ENCODE measurements around the gene MAGI2.

Gene MAGI2

DNA sequence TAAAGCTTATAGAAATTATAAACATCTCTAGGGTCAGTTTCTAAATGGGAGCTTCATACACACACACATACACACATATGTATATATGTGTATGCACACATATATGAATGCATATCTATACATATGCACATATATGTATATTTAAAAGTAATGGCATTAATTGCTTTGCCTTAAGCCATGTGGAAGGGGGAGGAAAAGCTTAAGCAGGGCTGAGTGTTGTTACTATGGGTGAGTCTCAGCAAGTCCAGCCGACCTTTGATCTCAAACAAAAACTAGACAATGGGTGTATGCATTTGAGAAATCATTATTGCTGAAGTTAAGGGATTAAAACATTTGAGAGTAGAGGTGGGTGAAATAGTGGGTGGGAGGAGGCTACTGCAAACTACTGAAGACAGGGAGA is 546.7 kb downstream of the MAGI2 start:
- no peak overlapping the region for H3K4me2 ChIP-seq (ENCODE audit: insufficient read depth, low read length)
- no peak overlapping the region for H3K9ac ChIP-seq (ENCODE audit: low read depth, low read length)
- H4K20me1 ChIP-seq (ENCODE audit: insufficient read depth, low read length): no peaks in the 10 kb centered on the region
- ATAC-seq (ENCODE audit: insufficient read depth, low read depth) (no peak), DNase-seq (no peak)
- no peaks in the 10 kb centered on the region for H3K4me1 ChIP-seq (ENCODE audit: insufficient read depth, low read length)
- H3K9me3 ChIP-seq (ENCODE audit: insufficient read depth, low read length, severe bottlenecking): no peaks in the 10 kb centered on the region
- no peak overlapping the region for H3K4me3 ChIP-seq (ENCODE audit: low read depth in 1 of 2, low read length in 2 of 2)
- no peak overlapping the region for H3K27ac ChIP-seq (ENCODE audit: low read length)
- no peaks in the 10 kb centered on the region for H3K27me3 ChIP-seq (ENCODE audit: insufficient read depth, low read length, poor library complexity)
- no peak for TF ChIP-seq CTCF (IDR thresholded peaks at IDR 0.05; ENCODE audit: borderline replicate concordance, extremely low read depth, low read length, poor library complexity, severe bottlenecking)
- no peak for TF ChIP-seq EZH2 (IDR thresholded peaks at IDR 0.05; ENCODE audit: borderline replicate concordance, low read depth, low read length, severe bottlenecking)
- no peaks in the 10 kb centered on the region for H3K36me3 ChIP-seq (ENCODE audit: insufficient read depth, low read length)
- no peak overlapping the region for H2AFZ ChIP-seq (ENCODE audit: low read depth, low read length)
- H3K79me2 ChIP-seq (ENCODE audit: insufficient read depth, low read length): no peaks in the 10 kb centered on the region

DNA sequence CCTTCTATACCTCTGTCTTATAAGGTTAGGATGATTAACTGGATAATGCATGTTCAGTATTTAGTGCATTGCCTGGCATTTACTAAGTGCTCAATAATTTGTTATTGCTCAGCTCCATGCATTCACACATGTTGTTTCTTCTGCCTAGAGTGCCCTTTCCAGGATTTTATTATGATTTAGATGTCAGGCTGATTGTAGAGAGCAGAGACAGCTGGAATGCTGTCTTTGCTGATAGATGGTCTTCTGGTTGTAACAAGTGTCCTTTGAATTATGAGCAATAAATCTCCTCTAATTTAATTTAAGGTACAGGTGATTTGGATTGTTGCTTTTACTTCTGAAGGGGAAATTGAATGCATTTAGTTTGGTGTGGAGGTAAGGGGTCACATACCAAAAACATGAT is 548.0 kb downstream of the MAGI2 start:
- ATAC-seq (ENCODE audit: insufficient read depth, low read depth): no peak
- no peaks in the 10 kb centered on the region for H3K36me3 ChIP-seq (ENCODE audit: insufficient read depth, low read length)
- H3K79me2 ChIP-seq (ENCODE audit: insufficient read depth, low read length): no peaks in the 10 kb centered on the region
- H4K20me1 ChIP-seq (ENCODE audit: insufficient read depth, low read length): no peaks in the 10 kb centered on the region
- H3K27me3 ChIP-seq (ENCODE audit: insufficient read depth, low read length, poor library complexity): no peaks in the 10 kb centered on the region
- no peaks in the 10 kb centered on the region for H3K9me3 ChIP-seq (ENCODE audit: insufficient read depth, low read length, severe bottlenecking)
- no peak overlapping the region for H3K27ac ChIP-seq (ENCODE audit: low read length)
- DNase-seq: no peak
- no peak overlapping the region for H3K4me2 ChIP-seq (ENCODE audit: insufficient read depth, low read length)
- no peak overlapping the region for H3K9ac ChIP-seq (ENCODE audit: low read depth, low read length)
- no peak for TF ChIP-seq CTCF (IDR thresholded peaks at IDR 0.05; ENCODE audit: borderline replicate concordance, extremely low read depth, low read length, poor library complexity, severe bottlenecking)
- no peak overlapping the region for H2AFZ ChIP-seq (ENCODE audit: low read depth, low read length)
- H3K4me3 ChIP-seq (ENCODE audit: low read depth in 1 of 2, low read length in 2 of 2): no peak overlapping the region
- no peaks in the 10 kb centered on the region for H3K4me1 ChIP-seq (ENCODE audit: insufficient read depth, low read length)

DNA sequence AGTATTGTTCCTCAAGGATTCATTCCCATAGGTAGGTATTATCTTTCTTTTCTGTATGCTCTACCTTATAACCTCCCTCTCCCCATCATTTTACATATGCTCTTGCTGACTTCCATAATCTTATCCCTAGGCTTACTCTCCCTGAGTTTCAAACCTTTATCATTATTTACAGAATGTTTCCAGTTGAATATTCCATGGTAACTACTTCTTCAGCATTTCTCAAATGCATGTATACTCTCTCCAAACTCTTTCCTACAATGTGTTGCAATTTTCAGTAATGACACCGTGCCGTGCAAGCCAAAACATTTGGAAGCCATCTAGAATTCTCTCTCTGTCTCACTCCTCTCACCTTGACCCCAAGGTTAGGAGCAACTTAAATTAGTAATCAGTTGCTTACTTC is 548.5 kb downstream of the MAGI2 start:
- H3K4me1 ChIP-seq (ENCODE audit: insufficient read depth, low read length): no peaks in the 10 kb centered on the region
- H4K20me1 ChIP-seq (ENCODE audit: insufficient read depth, low read length): no peaks in the 10 kb centered on the region
- H3K4me3 ChIP-seq (ENCODE audit: low read depth in 1 of 2, low read length in 2 of 2): no peak overlapping the region
- H3K79me2 ChIP-seq (ENCODE audit: insufficient read depth, low read length): no peaks in the 10 kb centered on the region
- no peaks in the 10 kb centered on the region for H3K36me3 ChIP-seq (ENCODE audit: insufficient read depth, low read length)
- no peak overlapping the region for H3K27ac ChIP-seq (ENCODE audit: low read length)
- TF ChIP-seq EZH2 (IDR thresholded peaks at IDR 0.05; ENCODE audit: borderline replicate concordance, low read depth, low read length, severe bottlenecking) (no peak), CTCF (IDR thresholded peaks at IDR 0.05; ENCODE audit: borderline replicate concordance, extremely low read depth, low read length, poor library complexity, severe bottlenecking) (no peak)
- no peak overlapping the region for H3K4me2 ChIP-seq (ENCODE audit: insufficient read depth, low read length)
- no peak for ATAC-seq (ENCODE audit: insufficient read depth, low read depth)
- no peaks in the 10 kb centered on the region for H3K9me3 ChIP-seq (ENCODE audit: insufficient read depth, low read length, severe bottlenecking)
- H2AFZ ChIP-seq (ENCODE audit: low read depth, low read length): no peak overlapping the region
- no peak for DNase-seq
- no peak overlapping the region for H3K9ac ChIP-seq (ENCODE audit: low read depth, low read length)
- no peaks in the 10 kb centered on the region for H3K27me3 ChIP-seq (ENCODE audit: insufficient read depth, low read length, poor library complexity)

- TF ChIP-seq CTCF (IDR thresholded peaks at IDR 0.05; ENCODE audit: borderline replicate concordance, extremely low read depth, low read length, poor library complexity, severe bottlenecking) (no peak), EZH2 (IDR thresholded peaks at IDR 0.05; ENCODE audit: borderline replicate concordance, low read depth, low read length, severe bottlenecking) (no peak)
- Histone ChIP-seq H3K4me3 (ENCODE audit: low read depth in 1 of 2, low read length in 2 of 2) (no peak overlapping the region), H3K4me2 (ENCODE audit: insufficient read depth, low read length) (no peak overlapping the region), H3K79me2 (ENCODE audit: insufficient read depth, low read length) (no peaks in the 10 kb centered on the region), H3K36me3 (ENCODE audit: insufficient read depth, low read length) (no peaks in the 10 kb centered on the region), H3K9ac (ENCODE audit: low read depth, low read length) (no peak overlapping the region), H2AFZ (ENCODE audit: low read depth, low read length) (no peak overlapping the region), H3K27me3 (ENCODE audit: insufficient read depth, low read length, poor library complexity) (no peaks in the 10 kb centered on the region), H3K27ac (ENCODE audit: low read length) (no peak overlapping the region), H4K20me1 (ENCODE audit: insufficient read depth, low read length) (no peaks in the 10 kb centered on the region), H3K4me1 (ENCODE audit: insufficient read depth, low read length) (no peaks in the 10 kb centered on the region), H3K9me3 (ENCODE audit: insufficient read depth, low read length, severe bottlenecking) (no peaks in the 10 kb centered on the region)
- DNase-seq: no peak
- ATAC-seq (ENCODE audit: insufficient read depth, low read depth): no peak
These were observed 551.9 kb downstream of the MAGI2 start for GRCh38 chr7:78901566-78901965.

Measured in DND-41 (cell line).